DND-41 (cell line): ENCODE results near the gene RALGPS1.

Experiments
- ATAC-seq: fragments of 200-7000 bp; cut with Tn5 transposase; 3 replicates; pipeline ENCODE4 v1.9.1; 2021; ENCODE audit warnings: low read depth; ENCODE audit not compliant: insufficient read depth
- DNase-seq: peaks from one replicate; pipeline ENCODE4 v3.0.0-alpha.2; 2020
- H2AFZ ChIP-seq: 2 replicates; pipeline ENCODE4 v1.6.0; 2012; ENCODE audit warnings: low read depth, low read length
- H3K27ac ChIP-seq: 2 replicates; pipeline ENCODE4 v1.5.1; 2012; ENCODE audit warnings: low read length, inconsistent platforms
- H3K27me3 ChIP-seq: fragments of 200-600 bp; sonication (generic); 2 replicates; pipeline ENCODE4 v1.6.0; 2012; ENCODE audit warnings: low read length, mild to moderate bottlenecking, inconsistent platforms; ENCODE audit not compliant: insufficient read depth, poor library complexity
- H3K36me3 ChIP-seq: 2 replicates; pipeline ENCODE4 v1.5.1; 2012; ENCODE audit warnings: low read length, inconsistent platforms; ENCODE audit not compliant: insufficient read depth
- H3K4me1 ChIP-seq: 2 replicates; pipeline ENCODE4 v1.5.1; 2012; ENCODE audit warnings: mild to moderate bottlenecking, low read length; ENCODE audit not compliant: insufficient read depth
- H3K4me2 ChIP-seq: 2 replicates; pipeline ENCODE4 v1.6.0; 2012; ENCODE audit warnings: mild to moderate bottlenecking, moderate library complexity, low read length, inconsistent platforms; ENCODE audit not compliant: insufficient read depth
- H3K4me3 ChIP-seq, 2 experiments: fragments of 200-600 bp in 1 of 2; shearing (Covaris generic) in 1 of 2; 2 replicates each; pipeline ENCODE4 v1.5.1; 2012 to 2016; ENCODE audit warnings: inconsistent platforms in 2 of 2, low read length in 2 of 2, mild to moderate bottlenecking in 2 of 2, low read depth in 1 of 2, moderate library complexity in 1 of 2
- H3K79me2 ChIP-seq: 2 replicates; pipeline ENCODE4 v1.6.0; 2012; ENCODE audit warnings: low read length, inconsistent platforms; ENCODE audit not compliant: insufficient read depth
- H3K9ac ChIP-seq: 2 replicates; pipeline ENCODE4 v1.6.0; 2012; ENCODE audit warnings: low read depth, mild to moderate bottlenecking, inconsistent platforms, low read length, moderate library complexity
- H3K9me3 ChIP-seq: 2 replicates; pipeline ENCODE4 v1.5.1; 2012; ENCODE audit warnings: low read length, moderate library complexity, mild to moderate bottlenecking, inconsistent platforms; ENCODE audit not compliant: insufficient read depth, severe bottlenecking
- H4K20me1 ChIP-seq: 2 replicates; pipeline ENCODE4 v1.6.0; 2012; ENCODE audit warnings: low read length; ENCODE audit not compliant: insufficient read depth
- CTCF ChIP-seq: IDR thresholded peaks from 2 replicates; pipeline ENCODE4 v1.5.1; 2012; ENCODE audit warnings: borderline replicate concordance, low read length, moderate library complexity, mild to moderate bottlenecking; ENCODE audit not compliant: poor library complexity, severe bottlenecking; ENCODE audit errors: extremely low read depth
- EZH2 ChIP-seq: IDR thresholded peaks from 3 replicates; pipeline ENCODE4 v1.6.1; 2012; ENCODE audit warnings: borderline replicate concordance, low read depth, mild to moderate bottlenecking, moderate library complexity, low read length, inconsistent platforms; ENCODE audit not compliant: severe bottlenecking

Gene RALGPS1

DNA sequence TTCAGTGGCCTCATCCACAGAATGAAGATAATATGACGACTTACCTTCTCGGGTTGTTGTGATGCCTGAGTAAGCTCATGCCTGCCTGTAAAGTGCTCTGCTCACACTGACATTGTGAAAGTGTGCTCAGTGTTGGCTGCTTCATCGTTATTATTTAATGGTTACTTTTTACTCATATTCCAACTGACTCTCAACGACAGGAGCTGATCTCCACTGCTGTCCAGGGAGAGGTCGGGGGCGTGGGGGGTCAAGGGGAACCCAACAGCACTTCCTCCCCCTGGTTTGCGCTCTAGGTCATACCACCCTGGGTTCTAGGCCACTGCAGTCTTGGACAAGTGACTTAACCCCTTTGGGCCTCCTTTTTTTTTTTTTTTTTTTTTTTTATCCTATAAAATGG lies 260.7 kb downstream of the RALGPS1 start:
- Histone ChIP-seq H3K4me3 (no peak overlapping the region), H4K20me1 (peaks cover 9% of the 10 kb centered on the region), H3K79me2 (no peaks in the 10 kb centered on the region), H3K36me3 (no peaks in the 10 kb centered on the region), H3K4me1 (no peaks in the 10 kb centered on the region), H3K9ac (no peak overlapping the region), H3K4me2 (no peak overlapping the region), H3K27ac (no peak overlapping the region), H3K9me3 (no peaks in the 10 kb centered on the region), H2AFZ (no peak overlapping the region), H3K27me3 (peaks cover 15% of the 10 kb centered on the region)
- no peak for DNase-seq
- no peak for TF ChIP-seq EZH2
- TF ChIP-seq CTCF = no peak
- ATAC-seq = no peak

GRCh38 chr9:127175764-127176163 lies 261.2 kb downstream of the RALGPS1 start:
- Histone ChIP-seq H3K9me3 (no peaks in the 10 kb centered on the region), H3K4me3 (no peak overlapping the region), H3K4me2 (no peak overlapping the region), H3K27me3 (peaks cover 18% of the 10 kb centered on the region), H2AFZ (no peak overlapping the region), H3K79me2 (no peaks in the 10 kb centered on the region), H3K36me3 (no peaks in the 10 kb centered on the region), H3K9ac (no peak overlapping the region), H3K4me1 (no peaks in the 10 kb centered on the region), H3K27ac (no peak overlapping the region), H4K20me1 (peaks cover 9% of the 10 kb centered on the region)
- TF ChIP-seq CTCF (no peak), EZH2 (no peak)
- ATAC-seq (no peak), DNase-seq (no peak)

DNA sequence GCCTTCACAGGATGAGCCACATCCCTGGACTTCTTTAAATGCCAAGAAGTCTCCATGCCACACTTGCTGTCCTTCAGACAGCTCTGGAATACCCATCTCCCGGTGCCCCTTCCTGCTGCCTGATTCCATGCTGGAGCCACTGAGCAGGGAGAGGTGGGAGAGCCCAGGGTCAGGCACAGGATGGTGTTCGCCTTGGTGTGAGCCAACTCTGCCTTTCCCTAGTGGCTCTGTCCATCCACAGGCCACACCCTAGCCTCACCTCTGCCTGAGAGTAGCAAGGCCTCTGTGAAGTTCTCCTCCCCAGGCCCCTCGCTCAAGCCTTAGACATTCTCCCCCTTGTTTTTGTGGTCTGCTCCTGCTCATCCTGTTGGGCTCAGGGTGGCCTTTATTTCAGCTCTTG lies 262.0 kb downstream of the RALGPS1 start:
- Histone ChIP-seq H3K9ac (no peak overlapping the region), H2AFZ (no peak overlapping the region)

More for the DNA sequence above, 262.0 kb downstream of the RALGPS1 start:
- no peak for TF ChIP-seq CTCF
- TF ChIP-seq EZH2 = no peak
- H4K20me1 ChIP-seq = peaks cover 14% of the 10 kb centered on the region
- ATAC-seq (no peak), DNase-seq (no peak)
- no peak overlapping the region for H3K4me3 ChIP-seq
- H3K4me2 ChIP-seq = no peak overlapping the region
- peaks cover 18% of the 10 kb centered on the region for H3K27me3 ChIP-seq
- H3K4me1 ChIP-seq = no peaks in the 10 kb centered on the region
- no peaks in the 10 kb centered on the region for H3K9me3 ChIP-seq
- H3K36me3 ChIP-seq = no peaks in the 10 kb centered on the region
- no peak overlapping the region for H3K27ac ChIP-seq
- H3K79me2 ChIP-seq = no peaks in the 10 kb centered on the region
